Hippocampal formation (tissue), 2 donors: Measurements from ENCODE around the gene CDCP1.
"Not testable (repeated sequence)": the region's sequence is repeated elsewhere in the genome, so short reads cannot be mapped to it uniquely, and the experiment has no call there.

Experiments used
- DNase-seq, 2 donors: peaks; one replicate each; lab custom pipeline; 2025; lab: John Stamatoyannopoulos, UW

CDCP1 gene

GRCh38 chr3:45170096-45170495, 23.9 kb upstream of the CDCP1 start:
- DNase-seq: peak; percentile 4 to 10

- no peak for DNase-seq
These were observed 23.1 kb upstream of the CDCP1 start for GRCh38 chr3:45169125-45169904.

GRCh38 chr3:45168451-45168850, 22.3 kb upstream of the CDCP1 start:
- DNase-seq: no peak

- DNase-seq: peak; percentile 20 to 29
These were observed 21.1 kb upstream of the CDCP1 start for GRCh38 chr3:45167011-45167911.

- DNase-seq: no peak
These were observed 20.2 kb upstream of the CDCP1 start for GRCh38 chr3:45166321-45166879.

GRCh38 chr3:45165497-45166283, 19.5 kb upstream of the CDCP1 start:
- DNase-seq: no peak

- DNase-seq: no peak
These were observed 17.9 kb upstream of the CDCP1 start for GRCh38 chr3:45164056-45164455.

GRCh38 chr3:45163481-45163880, 17.3 kb upstream of the CDCP1 start:
- DNase-seq: peak in 1 of 2 donors; percentile 7

GRCh38 chr3:45154641-45155147, 8.5 kb upstream of the CDCP1 start:
- no peak for DNase-seq

- DNase-seq: no peak
These were observed 7.7 kb upstream of the CDCP1 start for GRCh38 chr3:45153658-45154437.

GRCh38 chr3:45152307-45152706, 6.1 kb upstream of the CDCP1 start:
- no peak for DNase-seq

GRCh38 chr3:45151100-45151499, 4.9 kb upstream of the CDCP1 start:
- no peak for DNase-seq

GRCh38 chr3:45148921-45149320, 2.7 kb upstream of the CDCP1 start:
- DNase-seq: no peak

GRCh38 chr3:45145223-45145622, 955 bp downstream of the CDCP1 start:
- no peak for DNase-seq

- DNase-seq: peak in 1 of 2 donors; percentile 28
These were observed 2.2 kb downstream of the CDCP1 start for GRCh38 chr3:45143673-45144671.

- not testable (repeated sequence) for DNase-seq
These were observed 5.4 kb downstream of the CDCP1 start for GRCh38 chr3:45140770-45141155.

GRCh38 chr3:45140141-45140769, 5.9 kb downstream of the CDCP1 start:
- no peak for DNase-seq

- peak in 1 of 2 donors; percentile 13 for DNase-seq
These were observed 6.6 kb downstream of the CDCP1 start for GRCh38 chr3:45139372-45140140.
